ENCODE data around the gene CERS2.

GRCh38 chr1:150973258-150973835 is 1.3 kb downstream of the CERS2 start:
- TF ChIP-seq CTCF (IDR thresholded peaks at IDR 0.05; ENCODE audit: insufficient read depth, low read depth, low read length) (no peak), EZH2 (IDR thresholded peaks at IDR 0.05; ENCODE audit: insufficient read depth, low read length) (no peak)

All from astrocyte (in vitro differentiated cells and primary cell).